Gastroesophageal sphincter (tissue), 4 donors: ENCODE results near the gene RBM33. TPM values are rescaled to one million over a fixed set of nuclear protein-coding genes. Genes with fewer than 3 reads are reported as not detected.

Source experiments
- ATAC-seq: fragments of 150-250 bp; one replicate; pipeline ENCODE4 v1.9.1; 2016; ENCODE audit warnings: mild to moderate bottlenecking, moderate library complexity
- H3K27ac ChIP-seq, 4 donors: fragments of 200-600 bp; sonication (generic) in 3 of 4; 1 replicate in 3 of 4; 2 replicates in 1 of 4; pipeline ENCODE4 v1.5.1; 2016 to 2019
- H3K27me3 ChIP-seq: fragments of 200-600 bp; sonication (generic); one replicate; pipeline ENCODE4 v1.5.1; 2019
- H3K36me3 ChIP-seq, 2 donors: fragments of 200-600 bp; sonication (generic); one replicate each; pipeline ENCODE4 v1.5.1; 2019; ENCODE audit warnings: control low read depth in 1 of 2
- H3K4me1 ChIP-seq, 3 donors: fragments of 200-600 bp; sonication (generic); 1 replicate in 2 of 3; 2 replicates in 1 of 3; pipeline ENCODE4 v1.5.1; 2016 to 2019; ENCODE audit warnings: control low read depth in 2 of 3
- H3K4me3 ChIP-seq, 2 donors: fragments of 200-600 bp; sonication (generic); one replicate each; pipeline ENCODE4 v1.5.1; 2019; ENCODE audit warnings: mild to moderate bottlenecking in 1 of 2, moderate library complexity in 1 of 2
- H3K9me3 ChIP-seq, 3 donors: fragments of 200-600 bp; sonication (generic); one replicate each; pipeline ENCODE4 v1.5.1; 2017 to 2019; ENCODE audit warnings: control low read depth in 2 of 3
- EP300 ChIP-seq: sonication (generic); formaldehyde crosslinking; IDR thresholded peaks from one replicate; pipeline ENCODE4 v1.6.1; 2017; ENCODE audit warnings: antibody characterized with exemption, mild to moderate bottlenecking
- POLR2A ChIP-seq, 2 donors: fragments of 450-650 bp; IDR thresholded peaks; one replicate each; pipeline ENCODE4 v1.6.1; 2017; ENCODE audit warnings: antibody characterized with exemption in 2 of 2, mild to moderate bottlenecking in 2 of 2, moderate library complexity in 1 of 2
- POLR2AphosphoS5 ChIP-seq: sonication (generic); formaldehyde crosslinking; IDR thresholded peaks from one replicate; pipeline ENCODE4 v1.6.1; 2017; ENCODE audit warnings: antibody characterized with exemption
- WGBS, 2 donors: methylation state at CpG; one replicate each; pipeline ENCODE4 v1.1.5; 2018; ENCODE audit warnings: low coverage in 1 of 2; 5-methylcytosine and 5-hydroxymethylcytosine counted together
- total RNA-seq, 4 donors: library from RNA; depleted of rRNA; stranded (reverse); fragments of >200 nt; gene quantifications; one replicate each; pipeline ENCODE4 v1.1.0, GENCODE V29; 2016
- TF ChIP-seq, protein P1 (sequence below), 4 experiments: fragments of 200-600 bp in 2 of 4; fragments of 450-650 bp in 2 of 4; sonication (generic) in 1 of 4; IDR thresholded peaks; one replicate each; pipeline ENCODE4 v1.5.1; 2017 to 2019; ENCODE audit warnings: antibody characterized with exemption in 4 of 4, mild to moderate bottlenecking in 2 of 4, moderate library complexity in 2 of 4

Gene RBM33
- total RNA-seq, 4 donors from 2014 or later = 25.2 to 67.4 (median 37.6) TPM

DNA sequence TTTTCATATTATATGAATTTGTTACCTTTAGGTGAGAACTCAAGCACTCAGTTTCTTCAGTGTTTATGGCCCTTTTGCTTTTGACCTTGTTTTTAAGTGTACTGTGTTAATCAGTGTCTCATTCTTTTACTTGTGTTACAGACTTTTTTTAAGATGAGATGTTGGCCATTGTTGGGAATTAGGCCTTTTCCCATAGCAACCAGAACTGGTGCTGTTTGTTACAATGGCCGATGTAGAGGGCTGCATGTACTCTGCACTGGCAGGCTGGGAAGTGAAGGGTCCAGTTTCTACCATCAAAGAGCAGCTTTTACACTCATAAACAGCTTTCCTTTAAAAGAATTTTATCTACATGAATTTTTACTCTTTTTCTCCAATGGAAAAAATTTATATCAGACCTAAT is 102.7 kb downstream of the RBM33 start:
- WGBS, 2 donors = 71 to 73% methylated on average over 1 of the region's 1 CpG

DNA sequence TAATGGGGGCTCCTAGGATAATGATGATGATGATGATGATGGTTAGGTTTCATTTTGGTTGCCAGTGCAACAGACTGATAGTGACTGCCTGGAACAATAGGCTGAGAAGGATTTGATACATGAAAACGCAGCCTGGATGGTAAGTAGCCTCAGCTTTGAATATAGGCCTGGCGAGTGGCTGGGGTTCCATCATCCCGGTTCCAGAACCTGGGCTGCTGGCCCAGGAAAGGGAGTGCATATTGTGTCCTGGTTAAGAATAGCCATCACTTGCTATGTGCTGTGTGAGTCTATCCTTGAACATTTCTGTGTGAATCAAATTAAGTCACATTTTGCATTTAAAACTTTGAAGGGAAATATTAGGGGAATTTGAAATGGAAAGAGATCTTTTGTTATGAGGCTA is 105.1 kb downstream of the RBM33 start:
- Histone ChIP-seq H3K36me3 (peaks cover 5 to 24% of the 10 kb centered on the region in 2 donors), H3K27ac (no peak overlapping the region), H3K4me1 (peaks cover 8 to 75% (median 11%) of the 10 kb centered on the region in 3 donors), H3K4me3 (no peak overlapping the region), H3K27me3 (no peaks in the 10 kb centered on the region), H3K9me3 (no peaks in the 10 kb centered on the region)
- WGBS, 2 donors = 90 to 96% methylated on average over 3 of the region's 3 CpGs
- TF ChIP-seq EP300 = no peak
- TF ChIP-seq, protein P1, sequence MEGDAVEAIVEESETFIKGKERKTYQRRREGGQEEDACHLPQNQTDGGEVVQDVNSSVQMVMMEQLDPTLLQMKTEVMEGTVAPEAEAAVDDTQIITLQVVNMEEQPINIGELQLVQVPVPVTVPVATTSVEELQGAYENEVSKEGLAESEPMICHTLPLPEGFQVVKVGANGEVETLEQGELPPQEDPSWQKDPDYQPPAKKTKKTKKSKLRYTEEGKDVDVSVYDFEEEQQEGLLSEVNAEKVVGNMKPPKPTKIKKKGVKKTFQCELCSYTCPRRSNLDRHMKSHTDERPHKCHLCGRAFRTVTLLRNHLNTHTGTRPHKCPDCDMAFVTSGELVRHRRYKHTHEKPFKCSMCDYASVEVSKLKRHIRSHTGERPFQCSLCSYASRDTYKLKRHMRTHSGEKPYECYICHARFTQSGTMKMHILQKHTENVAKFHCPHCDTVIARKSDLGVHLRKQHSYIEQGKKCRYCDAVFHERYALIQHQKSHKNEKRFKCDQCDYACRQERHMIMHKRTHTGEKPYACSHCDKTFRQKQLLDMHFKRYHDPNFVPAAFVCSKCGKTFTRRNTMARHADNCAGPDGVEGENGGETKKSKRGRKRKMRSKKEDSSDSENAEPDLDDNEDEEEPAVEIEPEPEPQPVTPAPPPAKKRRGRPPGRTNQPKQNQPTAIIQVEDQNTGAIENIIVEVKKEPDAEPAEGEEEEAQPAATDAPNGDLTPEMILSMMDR (IDR thresholded peaks at IDR 0.05) = no peak
- TF ChIP-seq POLR2AphosphoS5 = no peak
- TF ChIP-seq POLR2A (IDR thresholded peaks at IDR 0.05) = no peak
- no peak for ATAC-seq

More for the DNA sequence above, 102.7 kb downstream of the RBM33 start:
- H3K27me3 ChIP-seq = no peaks in the 10 kb centered on the region
- TF ChIP-seq, protein P1 (IDR thresholded peaks at IDR 0.05) = no peak
- TF ChIP-seq POLR2A (IDR thresholded peaks at IDR 0.05) = no peak
- TF ChIP-seq EP300 = no peak
- no peak for TF ChIP-seq POLR2AphosphoS5
- H3K4me3 ChIP-seq = no peak overlapping the region
- ATAC-seq = no peak
- no peaks in the 10 kb centered on the region for H3K9me3 ChIP-seq
- H3K36me3 ChIP-seq = peaks cover 5 to 48% of the 10 kb centered on the region in 2 donors
- H3K27ac ChIP-seq = no peak overlapping the region
- H3K4me1 ChIP-seq = peaks cover 0 to 51% (median 3%) of the 10 kb centered on the region in 3 donors

DNA sequence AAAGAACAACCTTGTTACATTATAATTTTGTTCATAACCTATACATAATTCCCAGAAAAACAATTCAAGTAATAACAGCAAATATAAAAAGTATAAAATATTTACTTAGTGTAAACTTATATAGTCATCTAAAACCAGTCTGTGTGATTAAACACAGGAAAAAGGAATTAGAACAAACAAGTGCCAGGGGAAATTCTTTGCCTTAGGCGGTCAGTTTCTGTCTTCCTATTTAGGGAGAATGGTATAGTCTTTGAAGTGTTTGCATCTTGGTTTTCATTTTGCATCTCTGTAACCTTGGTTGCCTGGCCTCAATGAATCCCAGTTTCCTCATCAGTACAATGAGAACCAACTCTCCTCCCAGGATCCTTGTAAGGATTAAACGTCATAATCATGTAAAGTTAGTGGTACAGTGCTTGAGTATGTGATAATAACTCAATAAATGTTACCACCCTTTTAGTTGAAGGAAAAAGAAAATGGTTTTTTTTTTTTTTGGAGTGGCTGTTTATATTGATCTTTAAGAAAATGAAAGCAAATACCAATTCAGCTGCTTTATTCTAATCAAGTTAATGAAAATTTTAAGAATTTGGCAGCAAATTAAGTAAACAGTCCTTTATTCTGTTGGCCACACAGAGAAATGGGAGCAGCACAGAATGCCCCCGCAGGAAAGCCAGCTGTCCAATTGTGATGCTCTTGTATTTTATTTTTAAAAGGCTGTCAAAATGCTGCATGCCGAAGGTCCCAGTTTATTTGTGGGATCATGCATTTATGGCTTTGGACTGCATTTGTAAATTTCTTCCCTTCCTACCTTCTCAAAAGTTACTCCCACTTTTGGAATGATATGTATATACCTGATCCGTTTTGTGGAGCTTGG is 106.0 kb downstream of the RBM33 start:
- peaks cover 8 to 84% (median 11%) of the 10 kb centered on the region in 3 donors for H3K4me1 ChIP-seq
- peaks cover 5 to 15% of the 10 kb centered on the region in 2 donors for H3K36me3 ChIP-seq
- TF ChIP-seq EP300 = no peak
- TF ChIP-seq, protein P1 (IDR thresholded peaks at IDR 0.05) = no peak
- H3K9me3 ChIP-seq = no peaks in the 10 kb centered on the region
- ATAC-seq = no peak
- no peak overlapping the region for H3K27ac ChIP-seq
- no peak overlapping the region for H3K4me3 ChIP-seq
- H3K27me3 ChIP-seq = no peaks in the 10 kb centered on the region
- WGBS, 2 donors = 68 to 72% methylated on average over 5 of the region's 5 CpGs

DNA sequence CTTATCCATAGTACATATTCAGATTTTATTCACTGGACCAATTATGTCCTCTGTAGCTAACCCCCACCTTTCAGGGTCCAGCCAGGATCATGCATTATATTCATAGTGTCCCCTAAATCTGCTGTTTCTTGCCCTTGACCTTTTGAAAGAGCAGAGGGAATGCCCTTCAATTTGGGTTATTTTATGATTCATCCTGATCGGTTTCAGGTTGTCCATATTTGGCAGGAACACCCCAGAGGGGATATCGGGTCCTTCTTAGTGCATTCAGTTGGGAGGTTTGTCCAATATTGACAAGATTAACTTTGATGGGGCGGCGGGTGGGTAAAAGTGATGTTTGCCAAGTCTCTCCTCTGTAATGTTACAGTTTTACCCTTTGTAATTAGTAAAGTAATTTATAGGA is 106.9 kb downstream of the RBM33 start:
- no peak overlapping the region for H3K27ac ChIP-seq
- H3K27me3 ChIP-seq = no peaks in the 10 kb centered on the region
- peaks cover 2 to 6% of the 10 kb centered on the region in 2 donors for H3K36me3 ChIP-seq
- ATAC-seq = no peak
- 90 to 100% methylated on average over 2 to 4 of the region's 4 CpGs for WGBS, 2 donors
- peaks cover 8 to 85% (median 11%) of the 10 kb centered on the region in 3 donors for H3K4me1 ChIP-seq
- no peak overlapping the region for H3K4me3 ChIP-seq
- H3K9me3 ChIP-seq = no peaks in the 10 kb centered on the region
- TF ChIP-seq, protein P1 (IDR thresholded peaks at IDR 0.05) = no peak
- TF ChIP-seq POLR2A (IDR thresholded peaks at IDR 0.05) (no peak), POLR2AphosphoS5 (no peak), EP300 (no peak)
